Endothelial cell of umbilical vein (primary cell): ENCODE results near the gene GREB1. TPM values are rescaled to one million over a fixed set of nuclear protein-coding genes. Genes with fewer than 3 reads are reported as not detected.

Source experiments
- BruUV-seq: library from RNA; stranded (reverse); fragments of 400-500 nt; replicated peaks from 2 replicates; lab custom pipeline; 2021; lab: Mats Ljungman, UMichigan
- CTCF ChIA-PET: fragments of 300-600, 350-600 bp; sonication (Branson Sonifier 250); formaldehyde crosslinking; loops from one replicate; lab custom pipeline; 2021; ENCODE audit warnings: antibody characterized with exemption, inconsistent platforms; lab: Charles Lee
- POLR2A ChIA-PET: fragments of 300-600, 350-600 bp; sonication (Branson Sonifier 250); formaldehyde crosslinking; loops from one replicate; lab custom pipeline; 2021; ENCODE audit warnings: antibody characterized with exemption, inconsistent platforms; lab: Charles Lee
- DNase-seq: peaks from one replicate; pipeline ENCODE4 v3.0.0-alpha.2; 2011; ENCODE audit warnings: low read depth, low spot score
- FAIRE-seq: peaks from 2 replicates; lab custom pipeline; 2011; peaks lifted over from hg19 to GRCh38; lab: Jason Lieb, UNC
- H2AFZ ChIP-seq: 2 replicates; pipeline ENCODE4 v1.6.0; 2012; ENCODE audit warnings: low read depth, low read length, control low read depth, inconsistent platforms
- H3K27ac ChIP-seq: 2 replicates; pipeline ENCODE4 v1.5.1; 2011; ENCODE audit warnings: low read depth, mild to moderate bottlenecking, control low read depth, low read length, moderate library complexity; ENCODE audit not compliant: insufficient read depth
- H3K27me3 ChIP-seq, 2 experiments: 2 replicates each; pipeline versions ENCODE4 v1.6.0 to v1.6.1; 2011; ENCODE audit warnings: low read length in 2 of 2, mixed read lengths in 1 of 2; ENCODE audit not compliant: control insufficient read depth in 2 of 2, insufficient read depth in 2 of 2
- H3K36me3 ChIP-seq, 2 experiments: 2 replicates in 1 of 2; 3 replicates in 1 of 2; pipeline ENCODE4 v1.5.1; 2011; ENCODE audit warnings: low read length in 2 of 2, mild to moderate bottlenecking in 1 of 2, moderate library complexity in 1 of 2; ENCODE audit not compliant: control insufficient read depth in 2 of 2, insufficient read depth in 2 of 2; ENCODE audit errors: extremely low read depth in 1 of 2
- H3K4me1 ChIP-seq: 3 replicates; pipeline ENCODE4 v1.5.1; 2011; ENCODE audit warnings: mild to moderate bottlenecking, low read length; ENCODE audit not compliant: control insufficient read depth, insufficient read depth; ENCODE audit errors: extremely low read depth
- H3K4me2 ChIP-seq: 2 replicates; pipeline ENCODE4 v1.6.1; 2011; ENCODE audit warnings: low read length, control low read depth, mixed read lengths; ENCODE audit not compliant: insufficient read depth
- H3K4me3 ChIP-seq, 3 experiments: fragments of 200-600 bp in 1 of 3; sonication (generic), shearing (Covaris generic) in 1 of 3; replicated peaks in 1 of 3; 2 replicates each; pipeline ENCODE4 v1.5.1; 2011 to 2016; ENCODE audit warnings: control low read depth in 3 of 3, low read length in 3 of 3, mild to moderate bottlenecking in 2 of 3, inconsistent platforms in 1 of 3, low read depth in 1 of 3, moderate library complexity in 1 of 3; ENCODE audit not compliant: insufficient read depth in 1 of 3
- H3K79me2 ChIP-seq: 2 replicates; pipeline ENCODE4 v1.6.0; 2012; ENCODE audit warnings: low read length, inconsistent platforms; ENCODE audit not compliant: control insufficient read depth, insufficient read depth
- H3K9ac ChIP-seq: replicated peaks from 2 replicates; pipeline ENCODE3; 2011; ENCODE audit warnings: low read length, control low read depth; ENCODE audit not compliant: insufficient read depth; ENCODE audit errors: extremely low read depth
- H3K9me1 ChIP-seq: replicated peaks from 3 replicates; pipeline ENCODE4 v1.6.0; 2011; ENCODE audit warnings: mild to moderate bottlenecking, low read length; ENCODE audit not compliant: control insufficient read depth, insufficient read depth; ENCODE audit errors: extremely low read depth
- H3K9me3 ChIP-seq: replicated peaks from 2 replicates; pipeline ENCODE4 v1.5.1; 2012; ENCODE audit warnings: low read length, inconsistent platforms; ENCODE audit not compliant: control insufficient read depth, insufficient read depth
- H4K20me1 ChIP-seq: replicated peaks from 2 replicates; pipeline ENCODE3; 2011; ENCODE audit warnings: mild to moderate bottlenecking, low read length; ENCODE audit not compliant: control insufficient read depth, insufficient read depth; ENCODE audit errors: extremely low read depth
- CTCF ChIP-seq, 2 donors: IDR thresholded peaks; 1 replicate in 1 of 2; 2 replicates in 1 of 2; pipeline ENCODE4 v1.5.1; 2011; ENCODE audit warnings: low read length in 2 of 2, mild to moderate bottlenecking in 2 of 2, moderate library complexity in 2 of 2, control low read depth in 1 of 2, inconsistent platforms in 1 of 2, low read depth in 1 of 2; ENCODE audit not compliant: insufficient read depth in 1 of 2; ENCODE audit errors: extremely low read depth in 1 of 2
- GATA2 ChIP-seq: IDR thresholded peaks from 2 replicates; pipeline ENCODE4 v1.7.0; 2011; ENCODE audit warnings: low read depth, mild to moderate bottlenecking, moderate library complexity, mixed read lengths, low read length; ENCODE audit not compliant: insufficient read length, insufficient read depth
- MYC ChIP-seq: IDR thresholded peaks from one replicate; pipeline ENCODE4 v1.6.1; 2011; ENCODE audit warnings: mild to moderate bottlenecking, low read depth, low read length
- POLR2A ChIP-seq: IDR thresholded peaks from 2 replicates; pipeline ENCODE4 v1.6.1; 2012; ENCODE audit warnings: low read depth, mild to moderate bottlenecking, control low read depth, low read length
- POLR2AphosphoS5 ChIP-seq: IDR thresholded peaks from 2 replicates; pipeline ENCODE4 v1.6.1; 2012; ENCODE audit warnings: low read depth, mild to moderate bottlenecking, control low read depth, low read length, moderate library complexity; ENCODE audit not compliant: insufficient read depth
- dilution Hi-C: fragments of 300-500 bp; cut with MboI; formaldehyde crosslinking; loops from one replicate; pipeline ENCODE4 v1.15.0; 2019; ENCODE audit warnings: low sequenced_read_pairs; ENCODE audit not compliant: extremely low pct_ligation_motif_present
- intact Hi-C: fragments of 100-400 bp; cut with micrococcal nuclease; formaldehyde crosslinking; loops from one replicate; pipeline ENCODE4 v1.10.0; 2022
- polyA plus RNA-seq, 4 experiments: library from polyadenylated mRNA; depleted of rRNA in 3 of 4; stranded (reverse) in 3 of 4; unstranded in 1 of 4; fragments of >200 nt; gene quantifications; 2 replicates each; pipeline versions ENCODE4 v1.2.1 to v1.2.3, GENCODE V29; 2011 to 2012; ENCODE audit warnings: missing spikeins in 1 of 4
- total RNA-seq: library from RNA; stranded (reverse); gene quantifications from 2 replicates; pipeline ENCODE4 v1.2.3, GENCODE V29; 2021

The GREB1 gene
- total and polyA plus RNA-seq, 2 donors (not counting 3 experiments of a cell fraction or from before 2014, with no cell fraction given): 0.17 to 0.58 TPM

- no peaks in the 10 kb centered on the region for H3K79me2 ChIP-seq
- peaks cover 3% of the 10 kb centered on the region for H3K4me1 ChIP-seq
- intact Hi-C loops: loop anchor here (5.0 kb wide), 1 partner anchor 83 kb away; no protein-coding TSS in a partner anchor
- peaks cover 4 to 9% of the 10 kb centered on the region in 2 experiments for H3K27me3 ChIP-seq
- no peaks in the 10 kb centered on the region for H3K9me3 ChIP-seq
- BruUV-seq: no TSS peak
- H3K4me2 ChIP-seq: no peak overlapping the region
- H4K20me1 ChIP-seq: no peaks in the 10 kb centered on the region
- no peak for TF ChIP-seq GATA2
- TF ChIP-seq MYC: no peak
- TF ChIP-seq POLR2A: no peak
- TF ChIP-seq POLR2AphosphoS5: no peak
- TF ChIP-seq CTCF (IDR thresholded peaks at IDR 0.05; ENCODE audit: extremely low read depth in 1 of 2, insufficient read depth in 1 of 2, low read depth in 1 of 2, low read length in 2 of 2): no peak
- ChIA-PET CTCF (interaction anchor here (0.9 to 3.1 kb wide), 4 partner anchors 26 to 211 kb away, joined by 3 to 15 read pairs (median 3); no protein-coding TSS in a partner anchor), POLR2A (no interaction called here)
- no peak overlapping the region for H3K9ac ChIP-seq
- H3K27ac ChIP-seq: no peak overlapping the region
- dilution Hi-C loops: no loop called here
- H3K9me1 ChIP-seq: no peaks in the 10 kb centered on the region
- no peak for DNase-seq
- FAIRE-seq: no peak
- H3K4me3 ChIP-seq: no peak overlapping the region
- no peak overlapping the region for H2AFZ ChIP-seq
- no peaks in the 10 kb centered on the region for H3K36me3 ChIP-seq
Measured at GRCh38 chr2:11684894-11685460, 151.1 kb downstream of the GREB1 start.
